HEK293 (cell line): ENCODE measurements around the gene GTF3C5.

Source experiments
- CTCF ChIP-seq: fragments of 450-650 bp; formaldehyde crosslinking; IDR thresholded peaks from 2 replicates; pipeline ENCODE4 v1.5.1; 2016; ENCODE audit warnings: missing biosample characterization, missing genetic modification characterization
- RBAK ChIP-seq: fragments of 450-650 bp; formaldehyde crosslinking; IDR thresholded peaks from 2 replicates; pipeline ENCODE4 v1.5.1; 2016; ENCODE audit warnings: missing biosample characterization, missing genetic modification characterization
- SALL2 ChIP-seq: fragments of 450-650 bp; formaldehyde crosslinking; IDR thresholded peaks from 2 replicates; pipeline ENCODE4 v1.5.0; 2017; ENCODE audit warnings: missing biosample characterization, mild to moderate bottlenecking, missing genetic modification characterization, borderline replicate concordance
- SETDB1 ChIP-seq: IDR thresholded peaks from one replicate; pipeline ENCODE4 v1.6.1; 2017; ENCODE audit warnings: mild to moderate bottlenecking, low read length, moderate library complexity, mixed read lengths; ENCODE audit not compliant: insufficient read length
- TRIM28 ChIP-seq: IDR thresholded peaks from 2 replicates; pipeline ENCODE4 v1.6.1; 2011; ENCODE audit warnings: low read length, control low read depth, borderline replicate concordance
- YY1 ChIP-seq: fragments of 450-650 bp; formaldehyde crosslinking; IDR thresholded peaks from 2 replicates; pipeline ENCODE4 v1.5.1; 2018; ENCODE audit warnings: missing biosample characterization, missing genetic modification characterization
- YY2 ChIP-seq: fragments of 450-650 bp; formaldehyde crosslinking; IDR thresholded peaks from 2 replicates; pipeline ENCODE4 v1.5.1; 2016; ENCODE audit warnings: missing biosample characterization, missing genetic modification characterization
- ZBTB1 ChIP-seq: fragments of 450-650 bp; formaldehyde crosslinking; IDR thresholded peaks from 2 replicates; pipeline ENCODE4 v1.5.1; 2016; ENCODE audit warnings: missing biosample characterization, missing genetic modification characterization
- ZEB2 ChIP-seq: fragments of 450-650 bp; formaldehyde crosslinking; IDR thresholded peaks from 2 replicates; pipeline ENCODE4 v1.5.1; 2016; ENCODE audit warnings: missing biosample characterization, missing genetic modification characterization
- ZNF121 ChIP-seq: fragments of 450-650 bp; formaldehyde crosslinking; IDR thresholded peaks from 2 replicates; pipeline ENCODE4 v1.5.1; 2016; ENCODE audit warnings: missing biosample characterization, missing genetic modification characterization
- ZNF175 ChIP-seq: fragments of 450-650 bp; formaldehyde crosslinking; IDR thresholded peaks from 2 replicates; pipeline ENCODE4 v1.5.1; 2016; ENCODE audit warnings: missing biosample characterization, missing genetic modification characterization
- ZNF274 ChIP-seq, 2 experiments: fragments of 200-500 bp in 1 of 2; fragments of 450-650 bp in 1 of 2; sonication (Bioruptor generic) in 1 of 2; formaldehyde crosslinking in 1 of 2; IDR thresholded peaks; 2 replicates each; pipeline versions ENCODE4 v1.5.1 to v1.6.1; 2014 to 2016; ENCODE audit warnings: borderline replicate concordance in 1 of 2, inconsistent platforms in 1 of 2, low read length in 1 of 2, missing biosample characterization in 1 of 2, missing genetic modification characterization in 1 of 2
- TF ChIP-seq, protein P1 (sequence below): fragments of 450-650 bp; formaldehyde crosslinking; IDR thresholded peaks from 2 replicates; pipeline ENCODE4 v1.5.1; 2017; ENCODE audit warnings: missing biosample characterization, missing genetic modification characterization

GRCh38 chr9:133063159-133063499 is 32.3 kb downstream of the GTF3C5 start:
- no peak for TF ChIP-seq YY1
- no peak for TF ChIP-seq YY2
- no peak for TF ChIP-seq SETDB1
- no peak for TF ChIP-seq CTCF (tag by site-specific recombination)
- TF ChIP-seq ZNF121, result no peak
- no peak for TF ChIP-seq ZBTB1 (tag by site-specific recombination)
- TF ChIP-seq, protein P1, sequence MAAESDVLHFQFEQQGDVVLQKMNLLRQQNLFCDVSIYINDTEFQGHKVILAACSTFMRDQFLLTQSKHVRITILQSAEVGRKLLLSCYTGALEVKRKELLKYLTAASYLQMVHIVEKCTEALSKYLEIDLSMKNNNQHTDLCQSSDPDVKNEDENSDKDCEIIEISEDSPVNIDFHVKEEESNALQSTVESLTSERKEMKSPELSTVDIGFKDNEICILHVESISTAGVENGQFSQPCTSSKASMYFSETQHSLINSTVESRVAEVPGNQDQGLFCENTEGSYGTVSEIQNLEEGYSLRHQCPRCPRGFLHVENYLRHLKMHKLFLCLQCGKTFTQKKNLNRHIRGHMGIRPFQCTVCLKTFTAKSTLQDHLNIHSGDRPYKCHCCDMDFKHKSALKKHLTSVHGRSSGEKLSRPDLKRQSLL, result no peak
- TF ChIP-seq ZEB2 (tag by site-specific recombination), result no peak
- no peak for TF ChIP-seq ZNF274 (IDR thresholded peaks at IDR 0.05; ENCODE audit: low read length)
- TF ChIP-seq ZNF274 (tag by site-specific recombination; IDR thresholded peaks at IDR 0.05; ENCODE audit: borderline replicate concordance), result no peak
- no peak for TF ChIP-seq ZNF175 (tag by site-specific recombination)
- TF ChIP-seq RBAK (tag by site-specific recombination), result no peak
- no peak for TF ChIP-seq SALL2 (tag by site-specific recombination)
- TF ChIP-seq TRIM28, result no peak
